ENCODE data around the gene EGFL8. TPM values are rescaled to one million over a fixed set of nuclear protein-coding genes. Genes with fewer than 3 reads are reported as not detected.

EGFL8 gene
- total and polyA plus RNA-seq, 9 of the 15 experiments (the other 6 are each of a cell fraction or from before 2014, with no cell fraction given): 2.2 to 47.4 (median 14.2) TPM

DNA sequence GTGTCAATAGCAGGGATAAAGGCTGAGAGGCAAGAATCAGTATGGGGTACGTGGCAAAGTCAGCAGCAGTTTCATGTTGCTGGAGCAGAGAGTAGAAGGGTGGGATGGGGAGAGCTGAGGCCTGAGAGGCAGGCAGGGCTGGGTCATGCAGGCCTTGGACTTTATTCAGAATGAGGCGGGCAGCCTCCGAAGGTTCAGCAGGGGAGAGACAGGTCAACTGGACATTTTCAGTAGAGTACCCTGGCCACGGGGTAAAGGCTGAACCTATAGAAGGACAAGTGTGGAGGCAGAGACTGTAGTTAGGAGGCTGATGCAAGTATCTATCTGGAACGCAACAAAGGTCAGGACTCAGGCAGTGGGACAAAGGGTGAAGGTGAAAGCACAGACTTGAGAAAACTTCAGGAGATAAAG is 45.8 kb downstream of the EGFL8 start (continued):
- TF ChIP-seq ZNF318 (IDR thresholded peaks at IDR 0.05; ENCODE audit: borderline replicate concordance in 1 of 2, low read depth in 1 of 2) (no peak), NR2C2 (CRISPR knock-in tag; IDR thresholded peaks at IDR 0.05) (no peak), NR2C2 (tag; IDR thresholded peaks at IDR 0.05) (peak; percentile 70), ZNF589 (CRISPR knock-in tag; IDR thresholded peaks at IDR 0.05; ENCODE audit: low read depth) (peak; percentile 66; the same call in 1 of the 2 replicates), CTBP1 (IDR thresholded peaks at IDR 0.05; ENCODE audit: borderline replicate concordance) (peak; percentile 44), ZNF175 (CRISPR knock-in tag; IDR thresholded peaks at IDR 0.05; ENCODE audit: low read depth) (peak; percentile 78; the same call in 1 of the 2 replicates), ARID3A (IDR thresholded peaks at IDR 0.05; ENCODE audit: borderline replicate concordance, low read depth, low read length) (no peak), TRIM24 (IDR thresholded peaks at IDR 0.05) (peak; percentile 63 to 66; a peak in 2 of 4 replicates), ATF3 (IDR thresholded peaks at IDR 0.05) (peak; percentile 22; the same call in 1 of the 2 replicates), ATF3 (CRISPR knock-in tag; conservative IDR thresholded peaks at IDR 0.05) (no peak)
- TF ChIP-seq, protein P1, sequence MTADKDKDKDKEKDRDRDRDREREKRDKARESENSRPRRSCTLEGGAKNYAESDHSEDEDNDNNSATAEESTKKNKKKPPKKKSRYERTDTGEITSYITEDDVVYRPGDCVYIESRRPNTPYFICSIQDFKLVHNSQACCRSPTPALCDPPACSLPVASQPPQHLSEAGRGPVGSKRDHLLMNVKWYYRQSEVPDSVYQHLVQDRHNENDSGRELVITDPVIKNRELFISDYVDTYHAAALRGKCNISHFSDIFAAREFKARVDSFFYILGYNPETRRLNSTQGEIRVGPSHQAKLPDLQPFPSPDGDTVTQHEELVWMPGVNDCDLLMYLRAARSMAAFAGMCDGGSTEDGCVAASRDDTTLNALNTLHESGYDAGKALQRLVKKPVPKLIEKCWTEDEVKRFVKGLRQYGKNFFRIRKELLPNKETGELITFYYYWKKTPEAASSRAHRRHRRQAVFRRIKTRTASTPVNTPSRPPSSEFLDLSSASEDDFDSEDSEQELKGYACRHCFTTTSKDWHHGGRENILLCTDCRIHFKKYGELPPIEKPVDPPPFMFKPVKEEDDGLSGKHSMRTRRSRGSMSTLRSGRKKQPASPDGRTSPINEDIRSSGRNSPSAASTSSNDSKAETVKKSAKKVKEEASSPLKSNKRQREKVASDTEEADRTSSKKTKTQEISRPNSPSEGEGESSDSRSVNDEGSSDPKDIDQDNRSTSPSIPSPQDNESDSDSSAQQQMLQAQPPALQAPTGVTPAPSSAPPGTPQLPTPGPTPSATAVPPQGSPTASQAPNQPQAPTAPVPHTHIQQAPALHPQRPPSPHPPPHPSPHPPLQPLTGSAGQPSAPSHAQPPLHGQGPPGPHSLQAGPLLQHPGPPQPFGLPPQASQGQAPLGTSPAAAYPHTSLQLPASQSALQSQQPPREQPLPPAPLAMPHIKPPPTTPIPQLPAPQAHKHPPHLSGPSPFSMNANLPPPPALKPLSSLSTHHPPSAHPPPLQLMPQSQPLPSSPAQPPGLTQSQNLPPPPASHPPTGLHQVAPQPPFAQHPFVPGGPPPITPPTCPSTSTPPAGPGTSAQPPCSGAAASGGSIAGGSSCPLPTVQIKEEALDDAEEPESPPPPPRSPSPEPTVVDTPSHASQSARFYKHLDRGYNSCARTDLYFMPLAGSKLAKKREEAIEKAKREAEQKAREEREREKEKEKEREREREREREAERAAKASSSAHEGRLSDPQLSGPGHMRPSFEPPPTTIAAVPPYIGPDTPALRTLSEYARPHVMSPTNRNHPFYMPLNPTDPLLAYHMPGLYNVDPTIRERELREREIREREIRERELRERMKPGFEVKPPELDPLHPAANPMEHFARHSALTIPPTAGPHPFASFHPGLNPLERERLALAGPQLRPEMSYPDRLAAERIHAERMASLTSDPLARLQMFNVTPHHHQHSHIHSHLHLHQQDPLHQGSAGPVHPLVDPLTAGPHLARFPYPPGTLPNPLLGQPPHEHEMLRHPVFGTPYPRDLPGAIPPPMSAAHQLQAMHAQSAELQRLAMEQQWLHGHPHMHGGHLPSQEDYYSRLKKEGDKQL (CRISPR knock-in tag; IDR thresholded peaks at IDR 0.05; ENCODE audit: borderline replicate concordance): no peak

Data from K562 (cell line).